RWPE2 (cell line): ENCODE data around the gene MAN2A2.
"Not testable (repeated sequence)": the region's sequence is repeated elsewhere in the genome, so short reads cannot be mapped to it uniquely, and the experiment has no call there.

Experiments
- ATAC-seq: fragments of 200-7000 bp; cut with Tn5 transposase; 3 replicates; pipeline ENCODE4 v1.9.1; 2021; ENCODE audit warnings: low read depth
- DNase-seq: peaks from one replicate; pipeline ENCODE4 v3.0.0-alpha.2; 2020; ENCODE audit warnings: low spot score
- H3K27ac ChIP-seq: fragments of 450-650 bp; 2 replicates; pipeline ENCODE4 v1.5.1; 2017; ENCODE audit warnings: mild to moderate bottlenecking; ENCODE audit not compliant: poor library complexity, severe bottlenecking
- H3K27me3 ChIP-seq: fragments of 250-450 bp; sonication (Bioruptor Pico); 2 replicates; pipeline ENCODE4 v1.5.1; 2021; ENCODE audit warnings: mild to moderate bottlenecking, moderate library complexity; ENCODE audit not compliant: insufficient read depth, poor library complexity, severe bottlenecking
- H3K36me3 ChIP-seq: fragments of 250-450 bp; sonication (Bioruptor Pico); 2 replicates; pipeline ENCODE4 v1.5.1; 2020; ENCODE audit warnings: low read depth, mild to moderate bottlenecking, moderate library complexity
- H3K4me1 ChIP-seq: fragments of 250-450 bp; sonication (Bioruptor Pico); 2 replicates; pipeline ENCODE4 v1.5.1; 2021; ENCODE audit warnings: mild to moderate bottlenecking, moderate library complexity; ENCODE audit not compliant: insufficient read depth, poor library complexity, severe bottlenecking
- H3K4me3 ChIP-seq: fragments of 250-450 bp; sonication (Bioruptor Pico); 2 replicates; pipeline ENCODE4 v1.5.1; 2021; ENCODE audit warnings: mild to moderate bottlenecking, moderate library complexity; ENCODE audit not compliant: severe bottlenecking
- H3K9me3 ChIP-seq: fragments of 250-450 bp; sonication (Bioruptor Pico); 2 replicates; pipeline ENCODE4 v1.5.1; 2021; ENCODE audit warnings: mild to moderate bottlenecking, moderate library complexity; ENCODE audit not compliant: severe bottlenecking
- CTCF ChIP-seq: fragments of 450-650 bp; IDR thresholded peaks from one replicate; pipeline ENCODE4 v1.5.1; 2017; ENCODE audit warnings: mild to moderate bottlenecking, moderate library complexity; ENCODE audit not compliant: poor library complexity, severe bottlenecking

Gene MAN2A2

GRCh38 chr15:90895571-90896117 lies 7.5 kb upstream of the MAN2A2 start:
- no peak overlapping the region for H3K4me3 ChIP-seq
- ATAC-seq = no peak
- H3K4me1 ChIP-seq = no peaks in the 10 kb centered on the region
- no peak overlapping the region for H3K27ac ChIP-seq
- DNase-seq = no peak
- no peaks in the 10 kb centered on the region for H3K9me3 ChIP-seq
- H3K36me3 ChIP-seq = no peaks in the 10 kb centered on the region
- no peak for TF ChIP-seq CTCF
- H3K27me3 ChIP-seq = no peaks in the 10 kb centered on the region

GRCh38 chr15:90897131-90897655 lies 5.9 kb upstream of the MAN2A2 start:
- H3K27ac ChIP-seq, H3K36me3 ChIP-seq, H3K4me3 ChIP-seq, DNase-seq, H3K4me1 ChIP-seq, H3K27me3 ChIP-seq, ATAC-seq, H3K9me3 ChIP-seq: not testable (repeated sequence)

- H3K36me3 ChIP-seq = peaks cover 13% of the 10 kb centered on the region
- H3K27ac ChIP-seq = peak overlapping the region; percentile 34
- no peak for ATAC-seq
- no peaks in the 10 kb centered on the region for H3K9me3 ChIP-seq
- no peak for TF ChIP-seq CTCF
- peaks cover 5% of the 10 kb centered on the region for H3K4me1 ChIP-seq
- peak overlapping the region; percentile 53 for H3K4me3 ChIP-seq
- H3K27me3 ChIP-seq = no peaks in the 10 kb centered on the region
- no peak for DNase-seq
These were observed 1.7 kb upstream of the MAN2A2 start for GRCh38 chr15:90901175-90902039.

GRCh38 chr15:90902040-90902839 lies 862 bp upstream of the MAN2A2 start:
- Histone ChIP-seq H3K4me3 (peak overlapping the region; percentile 53), H3K9me3 (no peaks in the 10 kb centered on the region), H3K27ac (peak overlapping the region; percentile 34), H3K36me3 (peaks cover 13% of the 10 kb centered on the region), H3K4me1 (peaks cover 5% of the 10 kb centered on the region), H3K27me3 (no peaks in the 10 kb centered on the region)
- peak; percentile 89 for ATAC-seq
- TF ChIP-seq CTCF = peak; percentile 98
- peak; percentile 88 for DNase-seq
